ENCODE measurements around the gene APOF.
"Not testable (repeated sequence)": the region's sequence is repeated elsewhere in the genome, so short reads cannot be mapped to it uniquely, and the experiment has no call there.

Gene APOF

GRCh38 chr12:56362130-56363059 lies at the start of gene APOF:
APOF (minus strand) TSS chr12:56362857; CDS start chr12:56362745, 112 bp downstream.
- DNase-seq = no peak

GRCh38 chr12:56411781-56412639 lies 49.4 kb upstream of the APOF start:
- DNase-seq = no peak

- no peak for DNase-seq
Measured at GRCh38 chr12:56410768-56411167, 48.1 kb upstream of the APOF start.

DNA sequence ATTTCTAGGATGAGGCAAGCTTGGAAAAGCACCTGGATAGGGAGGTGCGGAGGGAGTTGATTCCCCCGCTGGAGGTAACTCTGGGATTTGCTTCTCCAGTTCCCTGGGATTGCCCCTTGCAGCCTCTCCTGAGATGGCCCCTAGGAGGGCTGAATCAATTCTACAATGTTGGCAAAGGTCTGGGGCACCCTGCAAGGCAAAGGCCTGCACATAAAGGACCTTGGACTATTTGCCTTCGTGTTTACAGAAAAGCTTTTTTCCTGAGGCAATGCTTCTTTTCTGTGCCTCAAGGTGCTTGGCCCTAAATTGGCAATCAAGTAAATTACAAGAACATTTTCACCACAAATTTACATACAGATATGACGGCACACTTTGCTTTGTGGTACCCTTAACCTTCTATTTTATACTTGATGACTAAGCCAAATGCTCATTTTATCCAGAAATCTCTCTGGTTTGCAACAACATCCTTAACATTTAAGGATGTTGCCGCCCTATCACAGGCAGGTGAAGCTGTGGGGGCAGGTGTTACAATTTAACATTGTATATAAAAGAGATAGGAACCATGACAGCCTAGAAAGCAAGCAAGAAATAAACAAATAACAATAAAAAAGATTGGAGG lies 46.3 kb upstream of the APOF start:
- no peak for DNase-seq

DNA sequence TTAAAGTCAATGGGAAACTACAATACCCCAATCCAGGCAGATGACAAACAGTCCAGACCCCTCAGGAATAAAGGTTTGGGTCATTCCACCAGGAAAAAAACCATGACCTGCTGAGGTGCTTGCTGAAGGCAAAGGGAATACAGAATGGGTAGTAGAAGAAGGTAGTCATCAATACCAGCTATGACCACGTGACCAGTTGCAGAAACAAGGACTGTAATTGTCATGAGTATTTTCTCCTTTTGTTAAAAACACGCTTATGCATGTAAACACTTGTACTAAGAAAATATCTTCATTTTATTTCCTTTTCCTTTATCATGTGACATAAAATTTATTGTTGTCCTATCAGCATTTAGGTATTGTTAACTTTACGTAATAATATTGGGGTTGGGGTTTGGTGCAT lies 41.6 kb upstream of the APOF start:
- not testable (repeated sequence) for DNase-seq

DNA sequence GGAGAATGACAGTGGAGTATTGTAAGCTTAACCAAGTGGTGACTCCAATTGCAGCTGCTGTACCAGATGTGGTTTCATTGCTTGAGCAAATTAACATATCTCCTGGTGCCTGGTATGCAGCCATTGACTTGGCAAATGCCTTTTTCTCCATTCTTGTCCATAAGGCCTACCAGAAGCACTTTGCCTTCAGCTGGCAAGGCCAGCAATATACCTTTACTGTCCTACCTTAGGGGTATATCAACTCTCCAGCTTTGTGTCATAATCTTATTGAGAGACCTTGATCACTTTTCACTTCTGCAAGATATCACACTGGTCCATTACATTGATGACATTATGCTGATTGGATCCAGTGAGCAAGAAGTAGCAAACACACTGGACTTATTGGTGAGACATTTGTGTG lies 39.0 kb upstream of the APOF start:
- DNase-seq = not testable (repeated sequence)

- not testable (repeated sequence) for DNase-seq
Measured at GRCh38 chr12:56401125-56401524, 38.5 kb upstream of the APOF start.

GRCh38 chr12:56399466-56399865 lies 36.8 kb upstream of the APOF start:
- DNase-seq = not testable (repeated sequence)

DNA sequence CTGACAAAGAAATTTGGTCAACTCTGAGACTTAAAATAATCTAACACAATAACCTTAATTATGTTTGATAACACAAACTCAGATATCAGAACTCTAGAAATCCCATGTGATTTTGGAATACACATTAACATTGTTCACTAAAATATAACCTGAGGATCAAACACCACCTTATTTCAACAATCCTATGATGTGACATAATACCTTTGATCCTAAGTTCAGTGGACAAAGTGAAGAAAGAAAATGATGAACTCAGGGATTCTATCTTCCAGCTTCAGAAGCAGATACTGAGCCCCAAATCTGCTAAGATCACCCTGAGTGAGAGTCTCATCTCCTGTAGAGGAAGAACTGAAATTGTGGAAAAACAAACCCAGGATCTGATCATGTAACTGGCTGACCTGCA lies 35.7 kb upstream of the APOF start:
- DNase-seq = no peak

- no peak for DNase-seq
Measured at GRCh38 chr12:56392331-56392730, 29.7 kb upstream of the APOF start.

DNA sequence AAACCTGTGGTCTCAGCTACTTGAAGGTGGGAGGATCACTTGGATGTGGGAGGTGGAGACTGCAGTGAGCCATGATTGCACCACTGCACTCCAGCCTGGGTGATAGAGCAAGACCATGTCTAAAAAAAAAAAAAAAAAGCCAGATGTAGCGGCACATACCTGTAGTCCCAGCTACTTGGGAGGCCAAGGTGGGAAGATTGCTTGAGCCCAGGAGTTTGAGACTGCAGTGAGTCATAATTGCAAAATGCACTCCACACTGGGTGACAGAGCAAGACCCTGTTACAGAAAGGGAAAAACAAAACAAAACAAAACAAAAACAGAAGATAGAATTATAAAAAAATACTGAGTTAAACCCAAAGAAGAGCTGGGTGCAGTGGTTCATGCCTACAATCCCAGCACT lies 29.1 kb upstream of the APOF start:
- no peak for DNase-seq

DNA sequence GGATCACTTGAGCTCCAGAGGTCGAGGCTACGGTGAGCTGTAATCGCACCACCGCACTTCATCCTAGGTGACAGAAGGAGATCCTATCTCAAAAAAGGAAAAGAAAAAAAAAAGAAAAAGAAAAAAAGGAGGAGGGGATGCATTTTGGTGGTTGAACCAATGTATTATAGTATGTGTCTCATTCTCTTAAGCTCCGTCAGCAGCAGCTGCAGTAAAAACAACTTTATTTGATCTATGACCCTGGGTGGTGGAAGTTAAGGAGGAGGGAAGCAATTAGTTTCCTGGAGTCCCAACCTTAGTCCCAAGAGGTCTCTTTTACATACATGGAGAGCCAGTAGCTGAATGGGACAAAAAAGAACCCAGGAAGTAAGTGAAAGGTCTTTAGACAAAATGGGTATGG lies 26.8 kb upstream of the APOF start:
- DNase-seq = no peak

- DNase-seq = no peak
Measured at GRCh38 chr12:56387152-56387736, 24.6 kb upstream of the APOF start.

DNA sequence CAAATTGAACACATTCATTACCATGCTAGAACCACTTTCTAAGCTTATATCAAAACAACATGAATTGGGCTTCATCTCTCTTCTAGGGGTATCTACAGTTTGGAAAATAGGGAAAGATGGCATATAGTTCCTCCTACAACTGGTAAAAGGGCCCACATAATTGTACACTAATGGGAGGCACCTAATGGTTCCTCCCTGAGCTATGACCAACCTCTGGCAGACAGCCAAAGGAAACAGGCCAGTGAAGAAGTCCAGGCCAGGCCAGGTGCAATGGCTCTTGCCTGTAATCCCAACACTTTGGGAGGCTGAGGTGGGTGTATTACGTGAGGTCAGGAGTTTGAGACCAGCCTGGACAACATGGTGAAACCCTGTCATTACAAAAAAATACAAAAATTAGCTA lies 23.2 kb upstream of the APOF start:
- DNase-seq = peak; percentile 32

GRCh38 chr12:56382611-56383010 lies 20.0 kb upstream of the APOF start:
- DNase-seq = no peak

DNA sequence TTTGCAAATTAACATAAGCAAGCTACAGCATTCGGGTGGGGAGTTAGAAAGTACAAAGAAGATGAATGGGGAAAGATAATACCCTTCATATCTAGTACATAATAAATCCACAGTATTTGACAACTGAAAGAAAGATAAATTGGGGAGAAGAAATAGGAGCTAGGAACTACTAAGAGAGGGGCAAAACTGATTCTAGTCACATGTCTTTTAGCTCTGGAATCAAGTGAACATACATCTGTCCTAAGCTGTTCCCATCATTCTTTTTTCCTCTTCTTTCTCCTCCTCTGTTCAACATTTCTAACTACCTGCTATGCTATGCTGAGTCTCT lies 15.3 kb upstream of the APOF start:
- no peak for DNase-seq

DNA sequence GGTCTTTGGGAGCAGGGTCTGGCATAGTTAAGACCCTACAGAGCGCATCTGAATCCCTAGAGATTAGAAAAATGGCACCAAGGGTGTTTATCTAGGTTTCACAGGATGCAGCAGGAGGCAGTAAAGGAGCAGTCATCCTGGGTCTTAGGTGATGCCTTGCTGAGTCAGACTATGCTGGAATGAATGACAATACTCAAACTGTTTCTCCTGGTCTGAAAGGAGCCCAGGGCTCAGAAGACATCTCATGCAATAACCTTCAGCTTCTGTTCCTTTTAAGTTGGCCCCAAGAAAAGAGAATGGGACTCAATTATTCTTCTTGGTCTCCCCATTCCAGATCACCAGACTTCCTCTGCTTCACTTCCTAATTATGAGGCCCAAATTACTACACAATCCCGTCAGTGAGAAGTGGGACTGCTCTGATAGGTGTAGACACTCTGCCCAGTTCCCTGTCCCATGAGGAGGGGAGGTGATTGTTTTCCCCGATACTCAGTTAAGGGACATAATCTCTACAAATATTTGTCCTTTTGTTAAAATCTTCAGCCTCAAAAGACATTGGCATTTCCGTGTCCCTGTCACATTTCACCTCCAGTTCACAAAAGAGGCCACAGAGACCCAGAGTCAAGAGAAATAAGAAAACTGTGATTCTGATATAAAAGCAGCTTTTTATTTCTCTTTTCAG lies 14.8 kb upstream of the APOF start:
- DNase-seq = peak; percentile 48

DNA sequence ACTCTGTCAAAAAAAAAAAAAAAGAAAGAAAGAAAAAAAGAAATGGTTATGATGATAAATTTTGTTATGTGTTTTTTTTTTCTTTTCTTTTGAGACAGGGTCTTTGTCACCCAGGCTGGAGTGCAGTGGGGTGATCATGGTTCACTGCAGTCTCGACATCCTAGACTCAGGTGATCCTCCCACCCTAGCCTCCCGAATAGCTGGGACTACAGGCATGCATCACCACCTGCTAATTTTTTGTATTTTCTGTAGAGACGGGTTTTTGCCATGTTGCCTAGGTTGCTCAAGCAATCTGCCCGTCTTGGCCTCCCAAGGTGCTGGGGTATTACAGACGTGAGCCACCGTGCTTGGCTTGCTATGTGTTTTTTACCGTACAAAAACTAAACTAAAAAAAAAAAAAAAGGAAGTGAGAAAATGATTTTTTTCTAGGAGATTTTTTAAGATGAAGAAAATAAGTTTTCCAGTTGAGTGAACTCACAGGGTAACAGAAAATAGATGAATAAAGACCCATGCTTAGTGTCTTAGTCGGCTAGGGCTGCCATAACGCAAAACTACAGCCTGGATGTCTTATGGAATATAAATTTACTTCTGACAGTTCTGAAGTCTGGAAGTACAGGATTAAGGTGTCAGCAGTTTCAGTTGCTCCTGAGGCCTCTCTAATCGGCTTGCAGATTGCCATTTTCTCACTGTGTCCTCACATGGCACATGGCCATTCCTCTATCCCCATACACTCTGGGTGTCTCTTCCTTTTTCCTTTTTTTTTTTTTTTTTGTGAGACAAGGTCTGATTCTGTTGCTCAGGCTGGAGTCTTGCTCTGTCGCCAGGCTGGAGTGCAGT lies 13.2 kb upstream of the APOF start:
- DNase-seq = no peak

GRCh38 chr12:56374726-56375597 lies 12.3 kb upstream of the APOF start:
- DNase-seq = no peak

- no peak for DNase-seq
Measured at GRCh38 chr12:56373515-56373914, 10.9 kb upstream of the APOF start.

- DNase-seq = no peak
Measured at GRCh38 chr12:56366948-56367347, 4.3 kb upstream of the APOF start.
